DMS114 treated with DMSO at 0.1 percent for 48 hours (cell line): ENCODE results near the gene LGALS13.

Source experiments
- DNase-seq: peaks from one replicate; lab custom pipeline; 2025; ENCODE audit not compliant: unreplicated experiment; lab: John Stamatoyannopoulos, UW

The LGALS13 gene, protein sequence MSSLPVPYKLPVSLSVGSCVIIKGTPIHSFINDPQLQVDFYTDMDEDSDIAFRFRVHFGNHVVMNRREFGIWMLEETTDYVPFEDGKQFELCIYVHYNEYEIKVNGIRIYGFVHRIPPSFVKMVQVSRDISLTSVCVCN

DNA sequence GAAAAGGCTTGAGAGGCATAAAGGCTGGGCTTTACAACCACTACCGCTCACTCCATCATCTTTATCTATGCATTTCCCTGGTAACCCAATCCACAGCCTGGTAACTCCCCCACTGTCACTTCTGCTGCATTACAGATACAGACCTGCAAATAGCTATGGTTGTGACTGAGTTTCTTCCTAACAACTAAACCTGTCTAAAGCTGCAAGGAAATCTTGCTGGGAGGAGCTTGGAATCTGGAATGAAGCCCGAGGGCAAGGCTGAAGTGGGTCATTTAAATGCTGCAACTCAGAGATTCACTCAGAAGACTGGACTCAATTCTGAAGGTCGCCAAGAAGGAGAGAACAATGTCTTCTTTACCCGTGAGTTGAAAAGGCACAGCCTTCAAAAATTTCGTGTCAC lies at the start of gene LGALS13:
TSS of gene LGALS13 (plus strand) at position 301 of the 400 bp plus-strand sequence. CDS start at position 346, 45 bp downstream.
- no peak for DNase-seq

DNA sequence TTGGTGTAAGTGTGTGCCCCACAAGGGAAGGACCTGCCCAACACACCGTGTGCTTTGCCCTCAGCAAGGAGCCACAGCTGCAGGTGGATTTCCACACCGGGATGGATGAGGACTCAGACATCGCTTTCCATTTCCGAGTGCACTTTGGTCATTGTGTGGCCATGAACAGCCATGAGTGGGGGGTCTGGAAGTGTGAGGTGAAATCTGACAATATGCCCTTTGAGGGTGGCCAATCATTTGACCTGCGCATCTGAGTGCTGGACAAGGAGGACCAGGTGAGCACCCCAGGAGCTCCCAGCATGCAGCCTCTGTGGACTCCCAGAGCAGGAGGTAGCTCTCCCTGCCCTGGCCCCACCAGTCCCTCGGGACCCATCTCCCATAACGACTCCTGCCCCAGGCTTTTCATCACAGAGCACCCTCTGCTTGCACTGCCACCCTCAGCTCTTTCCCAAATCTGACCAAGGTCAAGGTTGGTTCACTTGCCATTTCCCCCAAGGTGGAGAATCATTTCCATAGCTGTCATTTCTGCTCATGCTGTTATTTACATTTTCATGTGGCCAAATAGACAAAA lies 49.2 kb upstream of the LGALS13 start:
- no peak for DNase-seq

DNA sequence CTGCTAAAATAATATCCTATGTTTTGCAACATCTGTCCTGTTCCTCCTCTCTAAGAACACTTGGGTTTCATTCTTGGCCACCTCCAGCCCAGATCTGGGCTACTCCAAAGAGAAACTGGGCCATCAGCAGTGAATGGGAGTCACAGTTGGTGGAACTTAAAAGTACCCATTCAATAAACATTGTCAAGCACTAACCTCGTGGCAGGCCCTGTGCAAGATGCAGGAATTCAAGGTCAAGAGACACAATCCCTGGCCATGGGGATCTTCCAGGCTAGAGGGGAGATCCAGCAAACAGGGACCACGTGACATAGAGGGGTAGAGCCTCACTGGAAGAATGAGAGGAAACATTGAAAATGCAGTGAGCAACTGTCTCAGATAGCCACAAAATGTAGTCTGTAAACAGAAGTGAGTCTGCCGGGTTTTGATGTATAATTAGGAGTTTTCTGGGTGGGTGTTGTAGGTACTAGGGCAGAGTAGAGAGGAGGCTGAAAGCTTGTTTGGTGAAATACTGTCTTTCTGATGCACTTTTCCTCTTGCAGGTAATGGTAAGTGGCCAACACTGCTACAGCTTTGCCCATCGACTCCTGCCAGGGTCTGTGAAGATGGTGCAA lies 47.5 kb upstream of the LGALS13 start:
- DNase-seq: no peak

DNA sequence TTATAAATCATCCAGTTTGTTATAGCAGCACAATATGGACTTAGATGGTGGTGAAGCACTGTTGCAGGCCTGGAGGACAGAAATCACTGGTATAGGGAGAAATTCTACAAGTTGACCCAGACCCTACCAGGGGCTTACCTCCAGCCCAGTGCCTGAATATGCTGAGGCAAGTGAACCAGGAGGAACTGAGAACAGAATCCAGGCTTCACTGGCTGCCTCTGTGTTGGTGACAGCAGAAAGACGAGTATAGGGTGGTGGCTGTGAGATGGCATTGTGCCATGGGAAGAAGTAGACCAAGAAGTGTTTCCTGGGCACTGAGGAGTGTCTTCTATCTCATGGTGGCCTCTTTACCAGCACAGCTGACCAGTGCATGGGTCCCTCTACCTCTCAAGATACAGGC lies 46.4 kb upstream of the LGALS13 start:
- DNase-seq: no peak

DNA sequence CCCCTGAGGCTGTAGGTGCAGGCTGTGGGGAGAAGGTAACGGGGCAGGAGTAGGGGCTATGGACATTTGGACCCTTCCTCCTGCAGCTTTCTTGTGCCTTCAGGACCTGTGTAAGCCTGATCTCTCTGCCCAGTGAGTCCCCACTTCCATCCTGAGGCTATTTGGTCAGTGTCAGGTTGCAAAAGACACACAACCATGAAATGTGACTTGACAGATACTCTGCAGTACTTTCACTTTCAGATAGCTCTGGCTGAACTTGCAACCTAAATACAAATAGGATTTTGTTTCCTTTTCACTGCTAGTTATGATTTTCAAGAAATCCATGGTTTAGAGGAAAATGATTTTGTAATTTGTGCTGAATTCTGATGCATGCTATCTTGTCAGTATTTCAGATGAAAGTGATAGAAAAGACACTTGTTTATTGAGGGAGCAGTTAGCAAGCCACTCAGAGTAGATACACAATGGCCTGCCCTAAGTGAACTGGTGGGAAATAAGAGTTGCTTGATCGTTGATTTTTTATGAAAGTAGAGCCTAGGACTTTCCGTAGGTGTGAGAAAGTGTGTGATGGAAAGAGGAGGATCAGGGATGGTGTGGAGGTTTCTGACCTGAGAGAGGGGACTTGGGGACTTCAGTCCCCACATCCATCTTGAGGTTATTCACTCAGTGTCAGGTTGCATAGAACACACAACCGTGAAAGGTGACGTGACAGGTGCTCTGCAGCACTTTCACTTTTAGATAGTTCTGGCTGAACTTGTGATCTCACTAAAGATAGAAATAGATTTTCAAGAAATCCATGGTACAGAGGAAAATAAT lies 44.3 kb upstream of the LGALS13 start:
- no peak for DNase-seq

DNA sequence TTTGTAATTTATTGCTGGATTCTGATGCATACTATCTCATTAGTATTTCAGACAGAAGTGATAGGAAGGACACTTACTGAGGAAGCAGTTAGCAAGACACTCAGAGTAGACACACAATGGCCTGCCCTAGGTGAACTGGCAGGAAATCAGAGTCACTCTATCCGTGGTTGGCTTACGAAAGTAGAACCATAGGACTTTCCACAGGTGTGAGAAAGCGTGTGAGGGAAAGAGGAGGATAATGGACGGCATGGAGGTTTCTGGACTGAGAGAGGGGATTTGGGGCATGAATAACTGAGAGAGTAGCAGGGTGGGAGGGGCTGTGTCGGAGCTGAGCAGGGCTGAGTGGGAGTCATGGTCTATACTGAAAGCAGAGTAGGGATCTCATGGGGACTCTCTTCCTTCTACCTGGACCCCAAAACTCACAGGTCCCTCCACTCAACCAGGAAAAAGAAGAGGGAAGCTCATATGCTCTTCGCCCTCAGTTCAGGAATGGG lies 43.7 kb upstream of the LGALS13 start:
- DNase-seq: no peak

DNA sequence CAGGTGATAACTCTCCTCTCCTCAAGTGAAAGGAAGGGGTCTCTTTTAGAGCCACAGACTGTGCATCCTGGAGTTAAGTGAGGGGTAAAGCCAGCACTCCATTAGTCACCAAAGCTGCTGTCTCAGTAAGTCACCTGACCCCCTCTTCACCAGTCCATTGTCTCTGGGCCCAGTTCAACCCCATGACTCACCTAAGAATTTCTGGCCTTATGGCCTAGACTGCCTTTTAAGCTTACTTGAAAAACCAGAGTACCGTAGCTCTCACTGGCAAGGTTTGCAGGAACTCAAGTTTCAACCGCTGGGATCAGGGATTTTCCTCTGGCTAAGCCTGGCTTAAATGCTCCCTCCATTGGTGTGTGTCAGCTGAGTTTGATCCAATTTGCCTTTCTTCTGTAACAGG lies 38.9 kb upstream of the LGALS13 start:
- DNase-seq: no peak

DNA sequence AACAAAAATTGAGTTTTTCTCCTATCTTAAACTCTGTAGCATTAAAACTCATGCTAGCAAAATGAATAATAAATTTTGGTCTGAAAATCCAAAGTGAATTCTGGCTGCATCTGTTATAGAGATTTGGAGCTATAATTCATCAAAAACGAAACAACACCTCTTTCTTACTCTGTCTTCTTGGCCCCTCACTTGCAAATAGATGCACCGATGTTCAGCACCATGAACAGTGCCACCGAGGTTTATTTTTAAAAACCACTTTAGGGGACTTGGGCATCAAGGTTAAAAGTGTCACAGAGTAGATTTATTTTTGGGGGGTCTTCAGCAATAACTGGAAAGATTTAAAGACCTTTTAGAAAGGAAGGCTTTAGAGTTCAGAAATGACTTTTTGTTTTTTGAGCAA lies 36.3 kb upstream of the LGALS13 start:
- DNase-seq: no peak

DNA sequence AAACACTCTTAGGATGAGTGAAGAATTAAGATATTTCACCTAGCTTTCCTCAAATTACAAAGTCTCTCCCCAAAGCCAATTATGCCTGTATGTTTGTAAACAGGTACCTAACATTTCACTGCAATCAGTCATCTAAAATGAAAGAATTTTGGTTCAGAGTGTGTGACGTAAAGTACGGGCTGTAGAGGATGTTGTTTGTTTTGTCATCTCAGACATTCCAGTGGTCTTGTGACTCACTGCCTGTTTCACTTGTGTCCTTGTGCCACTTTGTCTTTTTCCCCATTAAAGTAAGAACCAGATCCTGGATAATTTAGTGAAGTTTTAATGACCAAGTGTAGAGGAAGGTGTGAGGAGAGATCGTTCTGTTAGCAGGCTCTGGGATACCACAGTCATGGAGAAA lies 33.7 kb upstream of the LGALS13 start:
- DNase-seq: no peak

DNA sequence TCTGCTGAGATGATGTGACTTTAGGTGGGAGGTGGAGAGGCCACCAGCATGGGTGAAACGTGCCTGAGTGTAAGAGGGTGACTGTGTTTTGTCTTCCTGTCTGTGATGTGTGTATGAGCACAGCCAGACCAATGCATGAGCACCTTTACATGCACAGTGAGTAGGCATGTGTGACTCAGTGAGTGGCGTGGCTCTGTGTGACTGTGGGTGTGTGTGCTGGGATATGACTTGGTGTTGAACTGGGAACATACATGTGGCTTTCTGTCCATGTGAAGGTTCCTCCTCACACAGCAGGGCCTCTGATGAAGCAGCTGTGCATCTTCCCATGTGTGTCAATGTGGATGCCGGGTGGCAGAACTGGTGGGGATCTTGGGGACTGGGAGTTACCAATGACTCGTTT lies 19.9 kb upstream of the LGALS13 start:
- no peak for DNase-seq

DNA sequence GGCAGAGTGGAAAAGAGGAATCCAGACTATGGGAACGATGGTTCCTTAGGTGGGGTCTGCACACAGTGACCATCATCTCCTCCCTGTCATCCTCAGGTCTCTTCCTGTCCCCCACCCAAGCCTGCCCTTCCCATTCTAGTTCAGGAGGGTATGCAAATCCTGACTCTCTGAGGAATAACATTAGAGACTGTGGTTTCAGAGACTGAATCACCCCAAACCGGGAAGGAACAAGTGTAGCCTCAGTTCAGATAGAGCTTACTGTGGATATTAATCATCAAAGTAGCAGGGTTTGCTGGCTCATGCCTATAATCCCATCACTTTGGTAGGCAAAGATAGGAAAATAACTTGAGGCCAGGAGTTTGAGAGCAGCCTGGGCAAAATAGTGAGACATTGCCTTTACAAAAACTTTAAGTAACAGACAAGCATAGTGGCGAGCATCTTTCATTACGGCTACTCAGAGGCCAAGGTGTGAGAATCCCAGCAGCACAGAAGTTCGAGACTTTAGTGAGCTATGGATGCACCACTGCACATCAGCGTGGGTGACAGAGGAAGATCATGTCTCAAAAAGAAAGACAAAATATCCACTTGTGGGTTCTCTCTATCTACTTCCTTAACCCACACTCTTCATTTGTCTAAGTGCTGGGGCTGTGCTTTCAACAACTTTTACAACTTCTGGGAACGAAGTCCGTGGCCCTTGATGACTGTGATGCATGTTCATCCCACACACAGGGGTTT lies 19.3 kb upstream of the LGALS13 start:
- no peak for DNase-seq

DNA sequence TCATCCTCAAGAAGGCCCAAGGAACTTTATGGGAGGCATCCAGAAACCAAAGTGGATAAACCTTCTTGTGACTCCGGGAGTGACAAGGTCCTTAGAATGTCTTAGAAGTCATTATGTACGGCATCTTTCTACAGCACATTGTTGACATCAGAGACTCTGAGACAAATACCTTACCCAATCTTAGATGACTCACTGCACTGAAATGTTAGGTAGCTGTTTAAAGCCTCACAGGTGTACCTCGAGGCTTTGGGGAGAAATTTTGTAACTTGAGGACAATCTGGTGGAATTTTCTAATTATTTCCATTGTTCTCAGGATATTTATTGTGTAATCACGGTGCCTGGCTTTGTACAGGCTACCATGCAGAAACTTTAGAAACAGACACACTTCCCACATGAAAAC lies 14.8 kb upstream of the LGALS13 start:
- DNase-seq: no peak

DNA sequence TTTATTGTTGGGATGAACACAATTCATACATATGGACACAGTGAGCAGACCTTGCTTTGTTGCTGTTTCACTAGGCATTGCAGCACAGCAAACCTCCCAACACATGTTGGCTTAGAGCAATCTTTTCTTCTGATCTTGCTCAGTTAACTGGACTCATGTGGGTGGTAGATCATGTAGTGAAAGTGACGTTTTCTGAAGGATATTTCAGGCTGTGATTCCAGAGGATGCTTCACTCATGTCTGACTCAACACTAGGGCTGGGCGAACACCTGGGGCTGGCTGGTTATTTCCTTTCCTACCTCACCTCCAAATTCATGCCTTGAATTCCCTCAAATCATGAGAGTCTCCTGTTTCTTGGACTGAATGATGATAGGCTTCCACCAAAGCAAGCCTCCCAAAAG lies 14.3 kb upstream of the LGALS13 start:
- DNase-seq: no peak

DNA sequence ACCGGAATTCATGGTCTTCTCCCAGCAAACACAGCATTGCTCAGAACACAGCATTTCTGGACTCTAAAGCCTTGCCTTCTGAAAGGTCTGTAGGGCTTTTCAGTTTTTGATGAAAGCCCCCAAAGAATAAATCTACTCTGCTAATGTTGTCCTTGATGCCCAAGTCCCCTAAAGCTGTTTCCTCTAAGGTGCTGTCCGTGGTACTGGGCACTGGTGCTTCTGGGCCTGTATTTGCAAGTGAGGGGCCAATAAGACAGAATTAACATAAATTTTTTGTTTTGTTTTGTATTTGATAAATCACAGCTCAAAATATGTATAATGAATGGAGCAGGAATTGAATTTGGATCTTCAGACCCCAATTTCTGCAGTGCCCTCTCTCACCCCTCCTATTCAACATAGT lies 12.1 kb upstream of the LGALS13 start:
- DNase-seq: no peak

DNA sequence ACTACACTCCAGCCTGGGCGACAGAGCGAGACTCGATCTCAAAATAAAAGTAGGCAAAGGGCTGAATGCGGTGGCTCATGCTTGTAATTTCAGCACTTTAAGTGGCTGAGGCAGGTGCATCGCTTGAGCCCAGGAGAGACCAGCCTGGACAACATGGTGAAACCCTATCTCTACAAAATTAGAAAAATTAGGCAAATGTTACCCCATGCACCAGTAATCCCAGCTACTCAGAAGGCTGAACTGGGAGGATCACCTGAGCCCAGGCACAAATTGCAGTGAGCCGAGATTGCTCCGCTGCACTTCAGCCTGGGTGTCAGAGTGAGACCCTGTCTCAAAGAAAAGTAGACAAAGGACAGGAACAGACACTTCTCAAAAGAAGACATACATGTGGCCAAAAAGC lies 9.9 kb upstream of the LGALS13 start:
- DNase-seq: no peak

DNA sequence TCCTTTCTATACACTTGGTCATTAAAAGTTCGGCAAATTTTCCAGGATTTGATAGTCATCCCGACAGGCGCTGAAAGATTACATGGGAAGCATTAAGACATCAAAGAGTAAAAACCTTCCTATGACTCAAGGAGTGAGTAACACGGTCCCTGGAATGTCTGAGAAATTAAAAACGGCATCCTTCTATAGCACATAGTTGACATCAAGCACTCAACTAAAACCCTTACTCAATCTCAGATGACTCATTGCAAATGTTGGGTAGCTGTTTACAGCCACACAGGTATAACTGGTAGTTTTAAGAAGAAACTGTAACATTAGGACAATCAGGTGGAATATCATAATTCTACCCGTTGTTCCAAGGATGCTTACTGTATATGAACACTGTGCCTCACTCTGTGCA lies 6.4 kb upstream of the LGALS13 start:
- DNase-seq: no peak

DNA sequence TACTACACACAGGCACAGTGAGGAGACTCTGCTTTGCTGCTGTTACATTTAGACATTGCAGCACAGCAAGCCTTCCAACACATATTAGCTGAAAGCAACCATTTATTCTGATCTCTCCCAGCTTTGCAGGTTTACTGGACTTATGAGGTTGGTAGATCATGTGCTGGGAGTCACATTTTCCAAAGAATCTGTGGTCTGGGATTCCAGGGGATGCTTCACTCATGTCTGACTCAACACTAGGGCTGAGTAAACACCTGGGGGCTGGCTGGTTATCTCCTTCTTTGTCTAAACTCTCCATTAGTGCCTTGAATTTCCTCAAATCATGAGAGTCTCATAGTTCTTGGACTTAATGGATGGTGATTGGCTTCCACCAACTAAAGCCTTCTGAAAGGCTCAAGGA lies 5.4 kb upstream of the LGALS13 start:
- no peak for DNase-seq

DNA sequence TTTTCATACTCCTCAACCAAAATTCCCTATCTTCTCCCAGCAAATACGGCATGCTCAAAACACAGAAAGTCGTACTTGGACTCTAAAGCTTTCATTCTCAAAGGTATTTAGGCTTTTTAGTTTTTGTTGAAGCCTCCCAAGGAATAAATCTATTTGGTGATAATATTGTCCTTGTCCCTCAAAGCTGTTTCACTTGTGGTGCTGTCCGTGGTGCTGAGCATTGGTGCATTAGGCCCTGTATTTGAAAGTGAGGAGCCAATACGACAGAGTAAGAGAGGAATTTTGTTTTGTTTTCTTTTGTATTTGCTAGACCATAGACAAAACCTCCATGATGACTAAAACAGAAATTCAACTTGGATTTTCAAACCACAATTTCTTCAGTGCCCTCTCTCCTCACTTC lies 3.2 kb upstream of the LGALS13 start:
- DNase-seq: no peak

DNA sequence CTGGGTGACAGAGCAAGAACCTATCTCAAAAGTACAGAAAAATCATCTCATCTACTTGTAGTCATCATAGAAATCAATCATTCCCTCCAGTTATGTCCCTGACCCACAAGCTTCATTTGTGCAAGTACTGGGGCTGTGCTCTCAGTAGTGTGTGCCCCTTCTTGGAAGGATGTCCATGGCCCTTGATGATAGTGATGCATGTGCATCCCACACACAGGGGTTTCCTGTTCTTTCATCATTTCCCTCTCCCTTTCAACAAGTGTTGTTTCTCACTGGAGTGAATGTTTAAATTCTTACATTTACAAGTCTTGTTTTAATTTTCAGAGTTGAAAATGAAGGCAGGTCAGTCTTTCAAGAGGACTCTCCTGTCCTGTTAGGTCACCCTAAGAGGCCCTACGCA lies 1.5 kb downstream of the LGALS13 start:
- DNase-seq: no peak

DNA sequence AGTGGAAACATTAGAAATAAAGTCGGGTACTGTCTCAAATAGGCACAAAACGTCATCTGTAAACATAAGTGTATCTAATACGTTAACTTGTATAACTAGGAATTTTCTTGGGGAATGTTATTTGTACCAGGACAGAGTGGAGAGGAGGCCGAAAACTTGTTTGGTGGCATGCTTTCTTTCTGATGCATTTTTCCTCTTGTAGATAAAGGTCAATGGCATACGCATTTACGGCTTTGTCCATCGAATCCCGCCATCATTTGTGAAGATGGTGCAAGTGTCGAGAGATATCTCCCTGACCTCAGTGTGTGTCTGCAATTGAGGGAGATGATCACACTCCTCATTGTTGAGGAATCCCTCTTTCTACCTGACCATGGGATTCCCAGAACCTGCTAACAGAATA lies 4.7 kb downstream of the LGALS13 start:
- no peak for DNase-seq

DNA sequence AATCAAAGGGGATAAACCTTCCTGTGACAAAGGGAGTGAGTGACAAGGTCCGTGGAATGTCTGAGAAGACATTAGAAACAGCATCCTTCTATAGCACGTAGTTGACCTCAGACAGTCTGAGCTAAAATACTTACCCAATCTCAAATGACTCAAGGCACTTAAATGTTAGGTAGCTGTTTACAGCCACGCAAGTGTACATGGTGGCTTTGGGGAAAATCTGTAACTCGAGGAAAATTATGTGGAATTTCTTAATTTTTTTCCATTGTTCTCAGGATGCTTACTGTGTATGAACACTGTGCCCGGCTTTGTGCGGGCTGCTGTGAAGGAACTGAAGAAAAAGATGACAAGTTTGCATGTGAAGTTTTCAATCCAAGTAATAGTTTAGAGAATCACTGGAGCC lies 5.2 kb downstream of the LGALS13 start:
- no peak for DNase-seq
